K562 (cell line): ENCODE measurements around the gene UGP2.

ENCODE experiments used
- POLR2AphosphoS5 ChIP-seq: IDR thresholded peaks from 2 replicates; pipeline ENCODE4 v1.6.1; 2011; ENCODE audit warnings: mild to moderate bottlenecking, low read depth, low read length, moderate library complexity; ENCODE audit not compliant: control insufficient read depth, insufficient read depth
- ZBTB49 ChIP-seq: sonication (generic); formaldehyde crosslinking; IDR thresholded peaks from 2 replicates; pipeline ENCODE4 v1.8.0; 2022; ENCODE audit warnings: missing genetic modification reagents, mild to moderate bottlenecking, borderline replicate concordance

- TF ChIP-seq ZBTB49 (CRISPR knock-in tag) (no peak), POLR2AphosphoS5 (no peak)
Measured at GRCh38 chr2:63856303-63856603, 14.6 kb downstream of the UGP2 start.
